Stimulated activated CD4-positive, alpha-beta T cell treated with anti-CD3 and anti-CD28 coated beads, Interleukin-4, amount 100 ng/mL, for 4 hours (primary cell): ENCODE data around the gene PPP1R9A.

Experiments
- DNase-seq, 2 experiments: peaks; one replicate each; pipeline ENCODE4 v3.0.0-alpha.2; 2020

PPP1R9A gene

DNA sequence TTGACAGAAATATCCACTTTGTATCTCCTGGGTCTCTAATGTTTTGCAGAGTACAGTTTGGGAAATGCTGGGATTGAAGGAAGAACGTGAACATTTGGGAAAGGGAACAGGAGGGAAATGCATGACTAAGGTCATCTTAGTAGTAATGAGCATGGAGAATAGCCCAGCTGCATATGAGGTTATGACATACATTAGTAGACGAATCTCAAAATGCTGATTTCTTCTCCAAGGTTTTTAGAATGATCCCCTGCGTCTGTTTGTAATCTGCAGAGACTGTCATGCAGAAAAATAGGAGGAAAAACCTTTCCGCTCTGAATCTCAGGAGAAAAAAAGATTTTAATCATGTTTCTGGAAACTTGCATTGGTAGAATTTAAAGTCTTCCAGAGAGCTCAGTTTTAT is 133.6 kb downstream of the PPP1R9A start:
- no peak for DNase-seq

GRCh38 chr7:95045236-95045923 is 138.0 kb downstream of the PPP1R9A start:
- DNase-seq = no peak

DNA sequence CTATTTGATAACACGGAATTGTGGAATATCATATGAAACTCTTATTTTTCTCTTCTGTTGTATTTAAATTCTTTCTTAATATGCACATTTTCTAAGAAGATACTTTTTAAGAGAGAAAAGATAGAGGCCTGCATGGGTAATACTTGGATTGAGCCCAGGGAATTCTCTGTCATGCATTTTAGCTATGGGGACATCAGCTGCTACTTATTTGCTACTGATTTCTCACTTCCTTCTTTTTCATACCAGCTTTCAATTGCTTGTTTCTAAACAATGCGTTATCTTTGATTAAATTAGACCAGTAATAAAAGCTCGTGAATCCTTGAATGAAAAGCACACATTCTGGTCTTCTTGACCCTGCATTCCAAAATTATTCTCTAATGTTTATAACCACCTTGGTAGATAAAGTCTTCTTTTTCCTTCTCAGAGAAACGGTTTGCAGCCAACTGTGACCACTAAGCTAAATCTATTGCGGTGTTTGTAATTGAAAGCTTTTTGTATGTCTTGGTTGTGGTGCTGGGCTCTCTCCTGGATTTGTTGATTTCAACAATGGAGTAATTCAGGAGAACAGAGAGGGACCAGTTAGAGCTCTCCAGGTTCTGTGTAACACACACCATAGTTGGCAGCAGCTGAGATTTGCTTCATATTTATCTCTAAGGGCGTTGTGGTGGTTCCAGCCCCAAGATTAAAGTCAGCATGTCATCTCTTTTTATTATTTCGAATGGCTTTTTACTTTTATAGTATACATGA is 139.3 kb downstream of the PPP1R9A start:
- DNase-seq = no peak

- DNase-seq = no peak
Measured at GRCh38 chr7:95047291-95047690, 139.9 kb downstream of the PPP1R9A start.

- DNase-seq = no peak
Measured at GRCh38 chr7:95052566-95053094, 145.2 kb downstream of the PPP1R9A start.

GRCh38 chr7:95054386-95054785 is 147.0 kb downstream of the PPP1R9A start:
- no peak for DNase-seq

DNA sequence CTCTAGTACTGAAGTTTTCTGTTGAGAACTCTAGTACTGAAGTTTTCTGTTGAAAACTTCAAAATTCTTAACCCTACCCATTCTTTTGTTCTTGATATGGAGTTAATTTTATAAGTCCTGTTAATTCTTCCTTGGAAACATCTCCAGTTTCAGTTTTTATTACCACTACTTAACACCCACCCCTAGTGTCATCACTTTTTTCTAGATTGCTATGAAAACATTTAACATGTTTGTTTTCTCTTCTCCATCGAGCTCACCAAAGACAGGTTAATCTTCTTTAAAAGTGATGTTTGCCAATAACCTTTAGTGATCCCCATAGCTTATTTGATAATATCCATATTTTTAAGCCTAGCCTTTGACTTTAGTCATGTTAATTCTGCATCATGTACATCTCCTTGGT is 147.9 kb downstream of the PPP1R9A start:
- no peak for DNase-seq

- DNase-seq = no peak
Measured at GRCh38 chr7:95056107-95056739, 148.8 kb downstream of the PPP1R9A start.

DNA sequence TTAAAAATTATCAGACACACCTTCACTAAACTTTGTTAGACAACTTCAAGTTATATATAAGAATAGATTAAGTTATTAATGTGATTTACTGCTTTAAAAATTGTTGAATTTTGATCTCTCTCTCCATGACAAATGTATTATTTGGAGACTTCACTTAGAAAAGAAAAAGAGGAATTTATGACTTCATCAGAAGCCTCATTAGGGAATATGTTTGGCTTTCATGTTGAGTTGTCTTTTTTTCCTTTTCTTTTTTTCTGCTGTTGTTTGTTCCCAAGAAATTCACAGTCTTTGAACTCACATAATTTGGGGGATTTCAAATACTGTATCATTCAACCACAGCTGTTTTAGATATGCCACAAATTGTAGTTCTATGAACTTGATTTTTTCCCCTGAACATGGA is 149.5 kb downstream of the PPP1R9A start:
- no peak for DNase-seq

GRCh38 chr7:95059842-95060313 is 152.5 kb downstream of the PPP1R9A start:
- no peak for DNase-seq

- no peak for DNase-seq
Measured at GRCh38 chr7:95062901-95063300, 155.5 kb downstream of the PPP1R9A start.

- DNase-seq = no peak
Measured at GRCh38 chr7:95066737-95067530, 159.5 kb downstream of the PPP1R9A start.

DNA sequence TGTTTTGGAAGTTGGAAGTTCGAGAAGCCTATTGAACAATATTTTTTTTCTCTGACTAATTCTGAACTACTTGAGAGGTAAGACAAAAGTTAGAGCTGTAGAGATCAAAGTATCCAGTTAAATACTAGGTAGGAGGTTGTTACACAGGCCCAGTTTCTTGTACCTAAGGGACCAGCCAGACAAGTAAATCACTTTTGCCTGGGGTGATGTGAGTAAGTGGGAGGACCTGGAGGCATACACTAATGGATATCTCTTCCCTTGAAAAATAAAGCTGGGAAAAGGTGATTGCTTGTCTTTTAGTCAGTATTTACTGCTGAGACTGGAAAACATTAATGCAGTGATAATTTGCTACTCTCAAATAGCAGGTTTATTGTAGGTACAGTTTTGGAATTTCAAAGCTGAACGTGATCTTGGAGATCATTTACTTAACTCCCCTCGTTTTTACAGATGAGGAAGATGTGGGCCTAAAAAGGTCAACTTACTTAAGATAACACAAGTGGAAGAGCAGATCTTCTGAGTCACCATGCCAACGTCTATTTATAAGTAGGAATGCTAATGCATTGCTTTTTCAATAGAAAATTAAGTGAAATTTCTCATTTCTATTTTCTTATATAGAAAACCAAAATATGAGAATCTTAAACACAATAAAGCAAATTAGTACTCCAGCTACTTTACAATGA is 181.3 kb downstream of the PPP1R9A start:
- DNase-seq = no peak

GRCh38 chr7:95089414-95090315 is 182.3 kb downstream of the PPP1R9A start:
- no peak for DNase-seq

- DNase-seq = no peak
Measured at GRCh38 chr7:95092324-95092723, 184.9 kb downstream of the PPP1R9A start.

DNA sequence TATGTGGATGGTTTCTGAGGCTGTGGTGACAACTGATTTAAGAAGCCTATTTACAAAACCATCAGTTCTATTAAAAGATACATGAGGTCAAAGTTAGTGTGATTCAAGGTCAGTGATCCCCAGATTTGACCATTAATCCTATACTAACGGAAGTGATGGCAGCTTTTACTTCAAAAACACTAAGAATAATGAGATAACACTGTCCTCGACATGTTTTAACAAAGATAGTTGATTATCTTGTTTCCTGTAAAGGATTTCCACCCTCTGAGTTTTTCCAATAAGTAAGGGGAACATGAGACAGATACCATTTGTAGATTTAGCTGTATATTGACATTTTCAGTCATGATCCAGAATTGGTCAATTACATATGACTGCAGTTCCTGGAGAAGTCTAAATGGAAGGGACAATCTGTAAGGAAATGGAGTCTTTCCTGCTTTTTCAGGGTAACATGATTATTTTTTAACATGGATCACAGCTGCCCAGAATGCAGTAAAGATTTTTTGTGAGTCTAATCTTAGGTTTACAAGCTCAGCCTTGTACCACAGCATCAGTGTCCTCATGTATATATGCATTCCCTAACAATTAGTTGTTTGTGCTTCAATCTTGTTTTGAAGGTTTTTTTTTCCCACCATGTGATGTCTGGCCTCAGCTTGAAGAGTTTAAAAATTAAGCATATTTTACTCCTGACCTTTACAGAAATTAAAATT is 188.0 kb downstream of the PPP1R9A start:
- DNase-seq = no peak

DNA sequence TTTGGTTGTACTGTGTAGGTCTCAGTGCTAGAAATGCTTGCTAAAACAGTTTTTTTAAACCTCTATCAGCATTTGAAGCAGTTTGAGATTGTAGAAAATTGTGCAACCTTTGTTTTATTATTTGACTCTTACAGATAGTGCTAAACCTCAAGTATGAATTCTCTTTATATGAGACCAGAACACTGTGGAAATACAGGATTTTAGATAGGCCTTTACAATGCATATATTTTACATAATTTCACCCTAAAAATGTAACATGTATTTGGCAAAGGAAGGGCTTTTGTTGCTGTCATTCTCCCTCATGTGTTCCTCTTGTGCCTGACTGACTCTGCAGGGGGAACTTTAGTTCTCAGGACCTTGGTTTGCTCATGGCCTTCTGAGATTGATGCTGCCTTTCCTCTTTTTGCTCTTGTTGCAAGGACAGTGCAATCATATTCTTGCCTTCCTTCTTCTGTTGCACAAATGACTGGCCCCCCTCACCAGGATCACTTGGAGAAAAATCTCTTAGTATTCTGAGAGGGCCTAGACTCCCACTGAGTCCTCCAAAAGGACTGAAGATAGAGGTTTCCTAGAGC is 188.7 kb downstream of the PPP1R9A start:
- no peak for DNase-seq

- DNase-seq = no peak
Measured at GRCh38 chr7:95097291-95097690, 189.9 kb downstream of the PPP1R9A start.

DNA sequence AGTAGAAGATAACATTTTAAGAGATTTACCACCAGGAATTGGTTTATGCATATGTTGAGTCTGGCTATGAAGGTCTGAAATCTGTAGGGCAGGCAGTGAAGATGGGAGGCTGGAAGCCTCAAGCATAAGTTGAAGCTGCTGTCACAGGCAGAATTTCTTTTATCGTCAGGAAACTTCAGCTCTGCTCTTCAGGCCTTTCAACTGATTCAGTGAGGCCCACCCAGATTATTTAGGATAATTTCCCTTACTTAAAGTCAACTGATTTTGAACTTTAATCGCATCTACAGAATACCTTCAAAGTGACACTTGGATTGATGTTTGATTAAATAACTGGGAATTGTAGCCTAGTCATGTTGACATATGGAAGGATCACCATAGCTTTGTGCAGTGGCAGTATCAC is 190.5 kb downstream of the PPP1R9A start:
- no peak for DNase-seq

DNA sequence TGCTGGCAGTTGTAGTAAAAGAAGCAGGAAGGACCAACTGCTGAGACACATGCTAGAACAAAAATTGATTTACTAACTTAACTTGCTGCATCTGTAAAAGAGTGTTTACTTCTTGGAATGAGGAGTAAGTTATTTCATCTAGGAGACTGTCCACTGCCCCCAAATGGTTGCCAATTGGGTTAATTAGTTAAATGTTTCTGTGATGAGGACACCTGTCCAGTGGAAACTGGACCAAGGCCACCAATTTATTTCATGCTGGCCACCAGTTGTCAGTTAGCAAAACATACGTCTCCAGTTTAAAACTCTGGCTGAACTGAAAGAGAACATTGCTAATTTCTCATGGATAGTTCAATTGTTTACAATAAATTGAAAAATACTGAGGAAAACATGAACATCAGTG is 191.7 kb downstream of the PPP1R9A start:
- no peak for DNase-seq
